Epidermal melanocyte (primary cell): ENCODE results near the gene KLHDC3.

Experiments used
- DNase-seq: peaks from one replicate; pipeline ENCODE4 v3.0.0; 2011; ENCODE audit warnings: low spot score; ENCODE audit not compliant: insufficient read length

The KLHDC3 gene

GRCh38 chr6:43055966-43056365 lies 41.9 kb downstream of the KLHDC3 start:
- no peak for DNase-seq

- DNase-seq = no peak
Observed at GRCh38 chr6:43058531-43058930, 44.5 kb downstream of the KLHDC3 start.

GRCh38 chr6:43059168-43060033 lies 45.4 kb downstream of the KLHDC3 start, which contains the start of the genes KLC4 and MRPL2:
Gene KLC4, plus strand, starts transcription at chr6:43059631. Its CDS starts 1,705 bp downstream, at chr6:43061336.
Gene MRPL2, minus strand, starts transcription at chr6:43059434. Its CDS starts 53 bp downstream, at chr6:43059381.
- peak; percentile 99 for DNase-seq

GRCh38 chr6:43060034-43060754 lies 46.1 kb downstream of the KLHDC3 start:
- DNase-seq = no peak

- no peak for DNase-seq
Observed at GRCh38 chr6:43060755-43061633, 46.9 kb downstream of the KLHDC3 start.

GRCh38 chr6:43061861-43062260 lies 47.8 kb downstream of the KLHDC3 start:
- DNase-seq = no peak

GRCh38 chr6:43062818-43063217 lies 48.8 kb downstream of the KLHDC3 start:
- DNase-seq = no peak

- DNase-seq = peak; percentile 80
Observed at GRCh38 chr6:43070028-43070632, 56.1 kb downstream of the KLHDC3 start.
